A673 (cell line): ENCODE data around the gene ANO4. TPM values are rescaled to one million over a fixed set of nuclear protein-coding genes. Genes with fewer than 3 reads are reported as not detected.

Source experiments
- BruUV-seq: library from RNA; stranded (reverse); fragments of 400-500 nt; replicated peaks from 2 replicates; lab custom pipeline; 2021; lab: Mats Ljungman, UMichigan
- CTCF ChIA-PET: fragments of 300-600 bp; sonication (Branson Sonifier 250); formaldehyde crosslinking; loops from one replicate; lab custom pipeline; 2022; ENCODE audit warnings: antibody characterized with exemption; lab: Charles Lee
- POLR2A ChIA-PET: fragments of 300-600 bp; sonication (Branson Sonifier 250); formaldehyde crosslinking; loops from one replicate; lab custom pipeline; 2022; ENCODE audit warnings: antibody characterized with exemption; ENCODE audit not compliant: low non-redundant PET; lab: Charles Lee
- DNase-seq: peaks from one replicate; pipeline ENCODE4 v3.0.0-alpha.2; 2015; ENCODE audit warnings: low spot score
- H3K27ac ChIP-seq: fragments of 200-600 bp; sonication (generic); 2 replicates; pipeline ENCODE4 v1.5.1; 2016; ENCODE audit warnings: mixed run types, low read depth, mild to moderate bottlenecking, mixed read lengths, antibody characterized with exemption, low read length; ENCODE audit not compliant: poor library complexity, severe bottlenecking
- H3K27me3 ChIP-seq: fragments of 200-600 bp; sonication (generic); replicated peaks from 2 replicates; pipeline ENCODE4 v1.6.1; 2017; ENCODE audit warnings: mixed run types, low read depth, mild to moderate bottlenecking, mixed read lengths, antibody characterized with exemption, low read length; ENCODE audit not compliant: insufficient read depth, poor library complexity
- H3K36me3 ChIP-seq: fragments of 200-600 bp; sonication (generic); 2 replicates; pipeline ENCODE4 v1.6.1; 2016; ENCODE audit warnings: mixed run types, mild to moderate bottlenecking, mixed read lengths, antibody characterized with exemption, low read length; ENCODE audit not compliant: insufficient read depth, poor library complexity, severe bottlenecking
- H3K4me1 ChIP-seq: fragments of 200-600 bp; sonication (generic); 2 replicates; pipeline ENCODE4 v1.6.1; 2017; ENCODE audit warnings: mixed run types, mild to moderate bottlenecking, mixed read lengths, antibody characterized with exemption, low read length; ENCODE audit not compliant: insufficient read depth, poor library complexity, severe bottlenecking
- H3K4me3 ChIP-seq: fragments of 200-600 bp; sonication (generic); 2 replicates; pipeline ENCODE4 v1.5.1; 2016; ENCODE audit warnings: low read depth, mixed run types, mild to moderate bottlenecking, mixed read lengths, low read length; ENCODE audit not compliant: poor library complexity, severe bottlenecking
- H3K9me3 ChIP-seq: fragments of 200-600 bp; sonication (generic); 2 replicates; pipeline ENCODE4 v1.6.1; 2016; ENCODE audit warnings: mixed run types, low read depth, mild to moderate bottlenecking, mixed read lengths, antibody characterized with exemption, low read length; ENCODE audit not compliant: poor library complexity, severe bottlenecking
- CTCF ChIP-seq: fragments of 300-800, 200-600 bp; sonication (generic); conservative IDR thresholded peaks from 2 replicates; pipeline ENCODE4 v1.5.1; 2017; ENCODE audit warnings: low read depth, mild to moderate bottlenecking, antibody characterized with exemption, low read length, moderate library complexity, mixed read lengths
- EZH2 ChIP-seq: fragments of 200-600 bp; sonication (generic); IDR thresholded peaks from 2 replicates; pipeline ENCODE4 v1.6.1; 2017; ENCODE audit warnings: borderline replicate concordance, low read depth, mild to moderate bottlenecking, mixed read lengths, antibody characterized with exemption, low read length; ENCODE audit not compliant: poor library complexity, severe bottlenecking
- intact Hi-C: fragments of 100-400 bp; cut with micrococcal nuclease; formaldehyde crosslinking; loops from one replicate; pipeline ENCODE4 v1.10.0; 2022; ENCODE audit not compliant: unreplicated experiment
- total RNA-seq: library from RNA; stranded (reverse); gene quantifications from 2 replicates; pipeline ENCODE4 v1.2.3, GENCODE V29; 2021

The ANO4 gene
- total RNA-seq, 1 experiment from 2014 or later = 9.3 TPM

- DNase-seq = peak; percentile 67
- Histone ChIP-seq H3K4me1 (peaks cover 26% of the 10 kb centered on the region), H3K36me3 (no peaks in the 10 kb centered on the region), H3K9me3 (no peaks in the 10 kb centered on the region), H3K27ac (no peak overlapping the region), H3K27me3 (no peaks in the 10 kb centered on the region), H3K4me3 (no peak overlapping the region)
- CTCF ChIA-PET = no interaction called here
- BruUV-seq = no TSS peak
- TF ChIP-seq CTCF (peak; percentile 78), EZH2 (no peak)
- intact Hi-C loops = loop anchor here (2.0 to 10.0 kb wide), 4 partner anchors 139 to 495 kb away; partner anchors contain the start of gene UTP20
- POLR2A ChIA-PET = no interaction called here
These were observed 33.4 kb downstream of the ANO4 start for GRCh38 chr12:100827901-100828520.

- no peak overlapping the region for H3K4me3 ChIP-seq
- no peak for TF ChIP-seq CTCF
- TF ChIP-seq EZH2 = no peak
- peaks cover 16% of the 10 kb centered on the region for H3K4me1 ChIP-seq
- no peaks in the 10 kb centered on the region for H3K27me3 ChIP-seq
- BruUV-seq = no TSS peak
- H3K27ac ChIP-seq = no peak overlapping the region
- no peak for DNase-seq
- intact Hi-C loops = no loop called here
- POLR2A ChIA-PET = no interaction called here
- no peaks in the 10 kb centered on the region for H3K9me3 ChIP-seq
- CTCF ChIA-PET = interaction anchor here (0.5 kb wide), 1 partner anchor 839 kb away, joined by 3 read pairs; no protein-coding TSS in a partner anchor
- H3K36me3 ChIP-seq = no peaks in the 10 kb centered on the region
These were observed 35.6 kb downstream of the ANO4 start for GRCh38 chr12:100830003-100830795.

GRCh38 chr12:100833282-100833681 lies 38.7 kb downstream of the ANO4 start:
- Histone ChIP-seq H3K27me3 (no peaks in the 10 kb centered on the region), H3K9me3 (no peaks in the 10 kb centered on the region), H3K36me3 (no peaks in the 10 kb centered on the region), H3K4me1 (peaks cover 13% of the 10 kb centered on the region), H3K27ac (no peak overlapping the region), H3K4me3 (no peak overlapping the region)
- TF ChIP-seq EZH2 = no peak
- BruUV-seq = no TSS peak
- ChIA-PET POLR2A (interaction anchor here (0.6 kb wide), 1 partner anchor 160 kb away, joined by 4 read pairs; no protein-coding TSS in a partner anchor), CTCF (no interaction called here)
- intact Hi-C loops = no loop called here
- no peak for DNase-seq
